ENCODE data around the gene RETREG2.

The RETREG2 gene

DNA sequence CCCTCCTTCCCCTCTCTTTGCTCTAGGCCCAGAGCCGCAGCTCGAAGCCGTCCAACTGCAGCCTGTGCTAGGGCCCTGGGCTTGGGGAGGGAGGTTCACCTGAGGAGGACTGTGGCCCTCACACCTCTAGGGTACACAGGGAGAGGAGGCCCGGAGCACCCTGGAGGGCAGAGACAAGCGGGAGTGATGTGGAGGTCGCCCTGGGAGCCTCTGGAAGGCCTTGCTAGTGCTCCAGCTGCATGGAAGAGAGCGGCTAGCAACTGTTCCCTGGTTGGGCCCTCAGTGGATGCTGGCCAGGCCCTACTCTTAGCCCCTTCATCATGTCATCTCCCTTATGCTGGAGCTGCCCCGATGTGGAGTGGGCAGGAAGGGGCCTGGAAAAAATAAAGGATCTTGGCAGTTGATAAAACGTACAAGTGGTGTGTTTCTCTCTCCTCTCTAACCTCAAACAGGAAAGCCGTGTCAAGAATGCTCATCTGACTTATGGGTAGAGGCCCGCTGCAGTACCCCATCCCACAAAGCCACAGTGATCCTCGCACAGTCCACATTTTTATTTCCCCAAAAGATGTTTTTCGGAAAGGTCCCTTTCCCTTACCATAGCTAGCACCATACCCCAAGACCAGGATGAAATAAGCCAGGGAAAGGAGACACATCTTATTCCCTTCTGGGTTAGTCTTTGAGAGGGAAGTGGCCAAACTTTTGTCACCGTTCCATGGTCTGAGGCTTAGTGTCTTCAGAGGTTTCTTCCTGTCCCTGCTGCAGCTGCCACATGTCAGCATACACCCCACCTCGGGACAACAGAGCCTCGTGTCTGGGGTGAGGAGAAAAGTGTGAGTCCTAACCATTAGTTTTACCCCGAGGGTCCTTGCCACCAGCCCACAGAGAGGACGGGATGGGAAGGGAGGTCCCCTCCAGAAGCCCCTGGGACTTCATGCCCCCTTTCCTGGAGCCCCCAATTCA lies 31.4 kb downstream of the RETREG2 start:
- H3K27ac ChIP-seq (ENCODE audit: low read length): no peak overlapping the region
- H3K36me3 ChIP-seq (ENCODE audit: control insufficient read depth in 1 of 2, insufficient read depth in 2 of 2, low read length in 2 of 2): peaks cover 15 to 56% of the 10 kb centered on the region in 2 donors
- no peaks in the 10 kb centered on the region for H3K27me3 ChIP-seq (ENCODE audit: low read depth, low read length)
- H3K4me3 ChIP-seq (ENCODE audit: low read depth in 1 of 2, low read length in 2 of 2): no peak overlapping the region
- H3K4me1 ChIP-seq (ENCODE audit: control insufficient read depth in 1 of 2, insufficient read depth in 2 of 2, low read length in 2 of 2): peaks cover 12 to 15% of the 10 kb centered on the region in 2 donors
- no peaks in the 10 kb centered on the region for H3K9me3 ChIP-seq (ENCODE audit: control insufficient read depth in 1 of 2, low read length in 2 of 2)

DNA sequence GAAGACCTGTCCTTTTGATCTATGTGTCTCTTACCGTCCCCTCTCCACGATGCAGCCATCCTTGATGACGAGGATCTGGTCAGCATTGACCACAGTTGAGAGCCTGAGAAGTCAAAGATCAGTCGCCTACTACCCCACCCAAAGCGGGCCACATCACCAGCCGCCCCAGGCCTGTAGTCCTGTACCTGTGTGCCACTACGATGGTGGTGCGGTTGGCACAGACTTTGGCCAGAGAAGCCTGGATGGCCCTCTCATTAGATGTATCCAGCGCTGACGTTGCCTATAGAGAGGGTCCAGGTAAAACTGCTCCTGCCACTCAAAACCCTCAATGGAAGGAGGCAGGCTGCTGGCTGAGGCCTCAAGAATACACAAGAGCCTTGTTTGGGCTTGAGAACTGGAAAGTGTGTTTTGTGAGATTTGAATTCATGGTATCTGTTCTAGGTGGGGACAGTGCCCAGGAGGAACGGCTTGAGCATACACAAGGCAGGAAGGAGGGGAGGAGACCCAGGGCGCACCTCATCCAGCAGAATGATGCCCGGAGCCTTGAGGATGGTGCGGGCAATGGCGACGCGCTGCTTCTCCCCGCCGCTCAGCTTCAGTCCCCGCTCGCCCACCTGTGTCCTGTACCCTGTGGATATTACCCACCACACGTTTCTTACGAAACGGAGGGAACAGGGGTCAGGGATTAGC lies 32.3 kb downstream of the RETREG2 start:
- H3K27me3 ChIP-seq (ENCODE audit: low read depth, low read length): no peaks in the 10 kb centered on the region
- no peak overlapping the region for H3K4me3 ChIP-seq (ENCODE audit: low read depth in 1 of 2, low read length in 2 of 2)
- H3K36me3 ChIP-seq (ENCODE audit: control insufficient read depth in 1 of 2, insufficient read depth in 2 of 2, low read length in 2 of 2): peaks cover 15 to 62% of the 10 kb centered on the region in 2 donors
- no peaks in the 10 kb centered on the region for H3K9me3 ChIP-seq (ENCODE audit: control insufficient read depth in 1 of 2, low read length in 2 of 2)
- H3K4me1 ChIP-seq (ENCODE audit: control insufficient read depth in 1 of 2, insufficient read depth in 2 of 2, low read length in 2 of 2): peaks cover 12 to 15% of the 10 kb centered on the region in 2 donors
- H3K27ac ChIP-seq (ENCODE audit: low read length): no peak overlapping the region

DNA sequence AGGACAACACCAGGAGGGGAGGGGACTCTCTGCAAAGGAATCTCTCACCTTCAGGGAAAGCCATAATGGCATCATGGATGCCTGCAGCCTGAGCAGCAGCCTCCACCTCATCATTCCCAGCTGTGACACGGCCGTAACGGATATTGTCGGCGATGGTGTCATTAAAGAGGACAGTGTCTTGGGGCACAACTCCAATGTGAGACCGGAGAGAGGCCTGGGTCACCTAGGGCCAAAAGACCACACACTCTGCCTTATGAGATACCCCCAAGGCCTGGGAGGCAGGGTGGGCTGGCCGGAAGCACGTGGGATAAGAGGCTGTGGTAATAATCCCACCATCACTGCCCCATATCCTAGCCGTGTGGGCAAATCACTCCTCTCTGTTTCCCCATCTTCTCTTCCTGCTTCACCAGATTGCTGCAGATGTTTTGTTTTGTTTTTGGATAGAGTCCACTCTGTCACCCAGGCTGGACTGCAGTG lies 32.8 kb downstream of the RETREG2 start:
- Histone ChIP-seq H3K36me3 (ENCODE audit: control insufficient read depth in 1 of 2, insufficient read depth in 2 of 2, low read length in 2 of 2) (peaks cover 15 to 68% of the 10 kb centered on the region in 2 donors), H3K4me1 (ENCODE audit: control insufficient read depth in 1 of 2, insufficient read depth in 2 of 2, low read length in 2 of 2) (peaks cover 12 to 15% of the 10 kb centered on the region in 2 donors), H3K27me3 (ENCODE audit: low read depth, low read length) (no peaks in the 10 kb centered on the region), H3K9me3 (ENCODE audit: control insufficient read depth in 1 of 2, low read length in 2 of 2) (no peaks in the 10 kb centered on the region), H3K4me3 (ENCODE audit: low read depth in 1 of 2, low read length in 2 of 2) (no peak overlapping the region), H3K27ac (ENCODE audit: low read length) (no peak overlapping the region)

GRCh38 chr2:219213026-219213415 lies 34.9 kb downstream of the RETREG2 start:
- Histone ChIP-seq H3K4me1 (ENCODE audit: control insufficient read depth in 1 of 2, insufficient read depth in 2 of 2, low read length in 2 of 2) (peaks cover 3 to 18% of the 10 kb centered on the region in 2 donors), H3K27me3 (ENCODE audit: low read depth, low read length) (no peaks in the 10 kb centered on the region), H3K9me3 (ENCODE audit: control insufficient read depth in 1 of 2, low read length in 2 of 2) (no peaks in the 10 kb centered on the region), H3K4me3 (ENCODE audit: low read depth in 1 of 2, low read length in 2 of 2) (no peak overlapping the region), H3K36me3 (ENCODE audit: control insufficient read depth in 1 of 2, insufficient read depth in 2 of 2, low read length in 2 of 2) (peaks cover 20 to 77% of the 10 kb centered on the region in 2 donors), H3K27ac (ENCODE audit: low read length) (no peak overlapping the region)

- Histone ChIP-seq H3K27ac (ENCODE audit: low read length) (no peak overlapping the region), H3K9me3 (ENCODE audit: control insufficient read depth in 1 of 2, low read length in 2 of 2) (no peaks in the 10 kb centered on the region), H3K27me3 (ENCODE audit: low read depth, low read length) (no peaks in the 10 kb centered on the region), H3K4me3 (ENCODE audit: low read depth in 1 of 2, low read length in 2 of 2) (no peak overlapping the region), H3K36me3 (ENCODE audit: control insufficient read depth in 1 of 2, insufficient read depth in 2 of 2, low read length in 2 of 2) (peaks cover 20 to 77% of the 10 kb centered on the region in 2 donors), H3K4me1 (ENCODE audit: control insufficient read depth in 1 of 2, insufficient read depth in 2 of 2, low read length in 2 of 2) (peaks cover 0 to 19% of the 10 kb centered on the region in 2 donors)
These were observed 35.5 kb downstream of the RETREG2 start for GRCh38 chr2:219213486-219214071.

GRCh38 chr2:219214141-219214540 lies 36.1 kb downstream of the RETREG2 start:
- H3K27ac ChIP-seq (ENCODE audit: low read length): no peak overlapping the region
- H3K36me3 ChIP-seq (ENCODE audit: control insufficient read depth in 1 of 2, insufficient read depth in 2 of 2, low read length in 2 of 2): peaks cover 15 to 72% of the 10 kb centered on the region in 2 donors
- H3K4me1 ChIP-seq (ENCODE audit: control insufficient read depth in 1 of 2, insufficient read depth in 2 of 2, low read length in 2 of 2): peaks cover 1 to 22% of the 10 kb centered on the region in 2 donors
- H3K4me3 ChIP-seq (ENCODE audit: low read depth in 1 of 2, low read length in 2 of 2): no peak overlapping the region
- no peaks in the 10 kb centered on the region for H3K27me3 ChIP-seq (ENCODE audit: low read depth, low read length)
- no peaks in the 10 kb centered on the region for H3K9me3 ChIP-seq (ENCODE audit: control insufficient read depth in 1 of 2, low read length in 2 of 2)

- Histone ChIP-seq H3K4me1 (ENCODE audit: control insufficient read depth in 1 of 2, insufficient read depth in 2 of 2, low read length in 2 of 2) (peaks cover 7 to 29% of the 10 kb centered on the region in 2 donors), H3K9me3 (ENCODE audit: control insufficient read depth in 1 of 2, low read length in 2 of 2) (no peaks in the 10 kb centered on the region), H3K36me3 (ENCODE audit: control insufficient read depth in 1 of 2, insufficient read depth in 2 of 2, low read length in 2 of 2) (peaks cover 13 to 68% of the 10 kb centered on the region in 2 donors), H3K27ac (ENCODE audit: low read length) (no peak overlapping the region), H3K4me3 (ENCODE audit: low read depth in 1 of 2, low read length in 2 of 2) (no peak overlapping the region), H3K27me3 (ENCODE audit: low read depth, low read length) (no peaks in the 10 kb centered on the region)
These were observed 36.7 kb downstream of the RETREG2 start for GRCh38 chr2:219214786-219215185.

DNA sequence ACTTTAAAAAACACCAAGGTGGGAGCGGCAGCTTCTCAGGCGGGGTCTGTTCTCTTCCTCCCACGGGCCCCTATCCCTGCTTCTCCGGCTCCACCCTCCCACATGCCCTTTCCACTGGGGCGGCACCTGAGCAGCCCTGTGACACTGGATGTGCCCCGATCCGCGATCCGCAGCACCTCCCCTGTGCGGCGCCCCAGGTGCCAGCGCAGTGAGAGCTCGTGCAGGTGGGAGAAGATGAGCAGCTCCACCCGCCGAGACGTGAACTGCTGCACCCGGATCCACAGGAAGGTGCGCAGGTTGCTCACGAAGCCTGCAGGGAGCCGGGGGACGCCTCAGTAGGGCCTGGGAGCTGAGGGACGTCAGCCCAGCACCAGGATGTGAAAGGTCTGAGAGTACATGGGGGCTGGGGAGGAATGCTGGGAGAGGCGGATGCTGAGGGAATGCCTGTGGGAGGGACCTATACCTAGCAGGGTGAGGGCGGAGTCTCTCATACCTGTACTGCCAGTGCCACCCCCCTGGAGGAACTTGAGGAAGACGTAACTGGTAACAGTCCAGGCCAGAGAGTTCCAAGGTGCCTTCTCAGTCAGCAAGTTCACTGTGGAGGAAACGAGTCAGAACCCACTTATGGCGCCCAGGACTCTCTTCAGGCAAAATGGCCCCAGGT lies 37.9 kb downstream of the RETREG2 start:
- Histone ChIP-seq H3K4me1 (ENCODE audit: control insufficient read depth in 1 of 2, insufficient read depth in 2 of 2, low read length in 2 of 2) (peaks cover 7 to 35% of the 10 kb centered on the region in 2 donors), H3K27me3 (ENCODE audit: low read depth, low read length) (no peaks in the 10 kb centered on the region), H3K4me3 (ENCODE audit: low read depth in 1 of 2, low read length in 2 of 2) (no peak overlapping the region), H3K27ac (ENCODE audit: low read length) (no peak overlapping the region), H3K9me3 (ENCODE audit: control insufficient read depth in 1 of 2, low read length in 2 of 2) (no peaks in the 10 kb centered on the region), H3K36me3 (ENCODE audit: control insufficient read depth in 1 of 2, insufficient read depth in 2 of 2, low read length in 2 of 2) (peaks cover 18 to 68% of the 10 kb centered on the region in 2 donors)

GRCh38 chr2:219216535-219216915 lies 38.5 kb downstream of the RETREG2 start:
- Histone ChIP-seq H3K27me3 (ENCODE audit: low read depth, low read length) (no peaks in the 10 kb centered on the region), H3K27ac (ENCODE audit: low read length) (no peak overlapping the region), H3K9me3 (ENCODE audit: control insufficient read depth in 1 of 2, low read length in 2 of 2) (no peaks in the 10 kb centered on the region), H3K4me1 (ENCODE audit: control insufficient read depth in 1 of 2, insufficient read depth in 2 of 2, low read length in 2 of 2) (peaks cover 7 to 35% of the 10 kb centered on the region in 2 donors), H3K4me3 (ENCODE audit: low read depth in 1 of 2, low read length in 2 of 2) (no peak overlapping the region), H3K36me3 (ENCODE audit: control insufficient read depth in 1 of 2, insufficient read depth in 2 of 2, low read length in 2 of 2) (peaks cover 23 to 71% of the 10 kb centered on the region in 2 donors)

DNA sequence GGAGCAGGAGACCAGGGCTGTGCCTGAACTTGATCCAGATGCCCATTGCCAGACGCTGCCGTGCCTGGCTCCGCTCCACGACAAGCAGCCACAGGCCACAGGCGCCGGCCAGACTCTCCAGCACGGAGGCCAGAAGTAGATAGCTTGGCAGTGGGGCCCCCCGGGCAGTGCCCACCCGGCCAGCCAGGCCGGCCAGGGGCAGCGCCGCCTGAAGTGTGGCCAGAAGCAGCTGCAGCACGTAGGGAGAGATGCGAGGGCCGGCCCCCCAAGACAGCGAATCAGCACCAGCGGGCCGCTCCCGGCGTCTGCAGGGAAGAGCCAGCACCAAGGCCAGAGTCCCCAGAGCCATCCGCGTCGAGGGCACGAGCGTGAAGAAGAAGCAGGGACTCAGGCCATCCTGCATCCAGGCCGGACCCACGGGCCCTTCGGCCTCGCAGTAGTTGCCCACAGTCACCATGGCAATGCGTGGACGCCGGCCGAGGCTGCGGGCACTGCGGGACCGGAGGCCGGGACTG lies 40.2 kb downstream of the RETREG2 start:
- Histone ChIP-seq H3K4me3 (ENCODE audit: low read depth in 1 of 2, low read length in 2 of 2) (peak overlapping the region; percentile 60 to 75), H3K36me3 (ENCODE audit: control insufficient read depth in 1 of 2, insufficient read depth in 2 of 2, low read length in 2 of 2) (peaks cover 39 to 75% of the 10 kb centered on the region in 2 donors), H3K27me3 (ENCODE audit: low read depth, low read length) (no peaks in the 10 kb centered on the region), H3K9me3 (ENCODE audit: control insufficient read depth in 1 of 2, low read length in 2 of 2) (no peaks in the 10 kb centered on the region), H3K27ac (ENCODE audit: low read length) (peak overlapping the region; percentile 69), H3K4me1 (ENCODE audit: control insufficient read depth in 1 of 2, insufficient read depth in 2 of 2, low read length in 2 of 2) (peaks cover 7 to 35% of the 10 kb centered on the region in 2 donors)
